Loucy (cell line): ENCODE data around the gene GCHFR.

Experiments used
- H2AFZ ChIP-seq: fragments of 200-600 bp; sonication (generic); 2 replicates; pipeline ENCODE4 v1.6.0; 2016; ENCODE audit warnings: antibody characterized with exemption, mild to moderate bottlenecking, low read length, moderate library complexity
- H3F3A ChIP-seq: fragments of 200-600 bp; 2 replicates; pipeline ENCODE4 v1.6.0; 2016; ENCODE audit warnings: antibody characterized with exemption, low read depth, mild to moderate bottlenecking
- H3K27me3 ChIP-seq: fragments of 200-600 bp; sonication (generic); 2 replicates; pipeline ENCODE4 v1.6.1; 2014; ENCODE audit warnings: low read length, mild to moderate bottlenecking; ENCODE audit not compliant: insufficient read depth, poor library complexity, severe bottlenecking
- H3K36me3 ChIP-seq: fragments of 200-600 bp; sonication (generic); 2 replicates; pipeline ENCODE4 v1.6.1; 2016; ENCODE audit warnings: low read length; ENCODE audit not compliant: insufficient read depth
- H3K4me1 ChIP-seq: fragments of 200-600 bp; sonication (generic); 2 replicates; pipeline ENCODE4 v1.5.1; 2014; ENCODE audit warnings: low read length, mild to moderate bottlenecking; ENCODE audit not compliant: insufficient read depth, poor library complexity, severe bottlenecking
- H3K4me2 ChIP-seq: fragments of 200-600 bp; sonication (generic); 2 replicates; pipeline ENCODE4 v1.6.0; 2014; ENCODE audit warnings: antibody characterized with exemption, low read length, low read depth, mild to moderate bottlenecking; ENCODE audit not compliant: poor library complexity, severe bottlenecking
- H3K4me3 ChIP-seq: fragments of 200-600 bp; sonication (generic); 2 replicates; pipeline ENCODE4 v1.5.1; 2014; ENCODE audit warnings: low read length, mild to moderate bottlenecking, mixed read lengths; ENCODE audit not compliant: poor library complexity, severe bottlenecking
- H3K79me2 ChIP-seq: fragments of 200-600 bp; sonication (generic); 2 replicates; pipeline ENCODE4 v1.6.1; 2014; ENCODE audit warnings: low read length; ENCODE audit not compliant: insufficient read depth
- H3K9ac ChIP-seq: fragments of 200-600 bp; sonication (generic); 2 replicates; pipeline ENCODE4 v1.6.0; 2014; ENCODE audit warnings: mild to moderate bottlenecking, low read depth, low read length, moderate library complexity; ENCODE audit not compliant: poor library complexity, severe bottlenecking
- H3K9me2 ChIP-seq: fragments of 200-600 bp; sonication (generic); replicated peaks from 2 replicates; pipeline ENCODE4 v1.6.1; 2016; ENCODE audit warnings: low read depth, low read length, mixed read lengths
- H3K9me3 ChIP-seq: fragments of 200-600 bp; sonication (generic); 2 replicates; pipeline ENCODE4 v1.6.1; 2014; ENCODE audit warnings: mild to moderate bottlenecking, antibody characterized with exemption, low read length, low read depth; ENCODE audit not compliant: insufficient read depth
- H4K20me1 ChIP-seq: fragments of 200-600 bp; sonication (generic); 2 replicates; pipeline ENCODE4 v1.6.0; 2014; ENCODE audit warnings: antibody characterized with exemption, low read length, mild to moderate bottlenecking; ENCODE audit not compliant: insufficient read depth, poor library complexity, severe bottlenecking
- EZH2phosphoT487 ChIP-seq: fragments of 200-600 bp; IDR thresholded peaks from 2 replicates; pipeline ENCODE4 v1.6.1; 2018; ENCODE audit warnings: antibody characterized with exemption, mild to moderate bottlenecking, moderate library complexity, borderline replicate concordance
- TF ChIP-seq, protein P1 (sequence below): fragments of 200-600 bp; sonication (generic); conservative IDR thresholded peaks from 2 replicates; pipeline ENCODE4 v1.5.1; 2014; ENCODE audit warnings: mild to moderate bottlenecking, antibody characterized with exemption, low read length

GCHFR gene

GRCh38 chr15:40766194-40766815 lies 2.4 kb downstream of the GCHFR start:
- Histone ChIP-seq H3K9me2 (no peaks in the 10 kb centered on the region), H3K4me2 (peak overlapping the region; percentile 95), H3F3A (peaks cover 13% of the 10 kb centered on the region), H2AFZ (no peak overlapping the region), H3K79me2 (peaks cover 51% of the 10 kb centered on the region), H3K9me3 (no peaks in the 10 kb centered on the region), H3K4me3 (peak overlapping the region; percentile 98), H3K4me1 (peaks cover 68% of the 10 kb centered on the region), H3K36me3 (no peaks in the 10 kb centered on the region; the same call in 1 of the 2 replicates), H3K27me3 (no peaks in the 10 kb centered on the region), H4K20me1 (peaks cover 7% of the 10 kb centered on the region), H3K9ac (peak overlapping the region; percentile 84)
- TF ChIP-seq, protein P1, sequence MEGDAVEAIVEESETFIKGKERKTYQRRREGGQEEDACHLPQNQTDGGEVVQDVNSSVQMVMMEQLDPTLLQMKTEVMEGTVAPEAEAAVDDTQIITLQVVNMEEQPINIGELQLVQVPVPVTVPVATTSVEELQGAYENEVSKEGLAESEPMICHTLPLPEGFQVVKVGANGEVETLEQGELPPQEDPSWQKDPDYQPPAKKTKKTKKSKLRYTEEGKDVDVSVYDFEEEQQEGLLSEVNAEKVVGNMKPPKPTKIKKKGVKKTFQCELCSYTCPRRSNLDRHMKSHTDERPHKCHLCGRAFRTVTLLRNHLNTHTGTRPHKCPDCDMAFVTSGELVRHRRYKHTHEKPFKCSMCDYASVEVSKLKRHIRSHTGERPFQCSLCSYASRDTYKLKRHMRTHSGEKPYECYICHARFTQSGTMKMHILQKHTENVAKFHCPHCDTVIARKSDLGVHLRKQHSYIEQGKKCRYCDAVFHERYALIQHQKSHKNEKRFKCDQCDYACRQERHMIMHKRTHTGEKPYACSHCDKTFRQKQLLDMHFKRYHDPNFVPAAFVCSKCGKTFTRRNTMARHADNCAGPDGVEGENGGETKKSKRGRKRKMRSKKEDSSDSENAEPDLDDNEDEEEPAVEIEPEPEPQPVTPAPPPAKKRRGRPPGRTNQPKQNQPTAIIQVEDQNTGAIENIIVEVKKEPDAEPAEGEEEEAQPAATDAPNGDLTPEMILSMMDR = no peak
- no peak for TF ChIP-seq EZH2phosphoT487

GRCh38 chr15:40766906-40767837 lies 3.3 kb downstream of the GCHFR start:
- Histone ChIP-seq H2AFZ (no peak overlapping the region), H3K4me1 (peaks cover 77% of the 10 kb centered on the region), H3K4me2 (peak overlapping the region; percentile 95), H3K36me3 (no peaks in the 10 kb centered on the region; the same call in none of the 2 replicates), H3K4me3 (no peak overlapping the region), H3K27me3 (no peaks in the 10 kb centered on the region), H3K9me3 (no peaks in the 10 kb centered on the region), H3K9ac (no peak overlapping the region), H3F3A (peaks cover 13% of the 10 kb centered on the region), H3K9me2 (no peaks in the 10 kb centered on the region), H3K79me2 (peaks cover 51% of the 10 kb centered on the region), H4K20me1 (peaks cover 7% of the 10 kb centered on the region)
- no peak for TF ChIP-seq EZH2phosphoT487
- TF ChIP-seq, protein P1 = no peak

DNA sequence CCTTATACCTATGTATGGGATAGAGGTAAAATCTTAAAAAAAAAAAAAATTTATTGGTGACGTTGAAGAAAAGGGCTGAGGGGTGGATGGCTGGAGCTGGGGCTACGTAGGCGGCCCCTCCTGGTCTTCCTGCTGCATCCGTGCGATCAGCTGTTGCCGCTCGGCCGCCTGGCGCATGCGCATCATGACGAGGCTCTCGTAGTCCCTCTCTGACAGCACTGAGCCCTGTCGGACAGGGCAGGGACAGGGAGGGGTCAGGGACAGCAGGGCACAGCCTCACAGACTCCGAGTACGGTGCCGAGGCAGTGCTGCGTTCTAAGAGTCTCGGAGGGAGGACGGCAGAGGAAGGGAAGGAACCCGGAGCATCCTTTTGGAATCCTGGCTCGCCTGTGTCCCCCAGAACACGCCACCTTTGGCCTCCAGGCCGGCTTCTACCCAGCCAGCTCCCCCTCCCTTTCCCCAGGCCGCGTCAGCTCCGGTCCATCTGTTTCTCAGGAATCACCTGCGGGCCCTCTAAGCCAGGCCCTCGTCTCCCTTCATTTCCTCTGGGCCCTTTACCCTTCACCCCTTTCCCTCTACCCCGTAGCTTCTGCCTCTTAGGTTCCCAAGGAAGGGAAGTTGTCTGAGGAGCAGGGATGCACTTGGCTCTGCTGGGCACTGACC lies 4.1 kb downstream of the GCHFR start:
- H3K79me2 ChIP-seq = peaks cover 51% of the 10 kb centered on the region
- peak overlapping the region; percentile 80 for H3K9ac ChIP-seq
- peak overlapping the region; percentile 78 for H3K4me2 ChIP-seq
- no peaks in the 10 kb centered on the region for H3K9me2 ChIP-seq
- no peaks in the 10 kb centered on the region; the same call in none of the 2 replicates for H3K36me3 ChIP-seq
- peaks cover 13% of the 10 kb centered on the region for H3F3A ChIP-seq
- peaks cover 78% of the 10 kb centered on the region for H3K4me1 ChIP-seq
- peak overlapping the region; percentile 70 for H3K4me3 ChIP-seq
- H3K9me3 ChIP-seq = no peaks in the 10 kb centered on the region
- H3K27me3 ChIP-seq = no peaks in the 10 kb centered on the region
- peaks cover 7% of the 10 kb centered on the region for H4K20me1 ChIP-seq
- H2AFZ ChIP-seq = no peak overlapping the region
- TF ChIP-seq EZH2phosphoT487 = no peak
- TF ChIP-seq, protein P1 = no peak
